Measurements from ENCODE around the gene ZNF687.

ZNF687 gene

DNA sequence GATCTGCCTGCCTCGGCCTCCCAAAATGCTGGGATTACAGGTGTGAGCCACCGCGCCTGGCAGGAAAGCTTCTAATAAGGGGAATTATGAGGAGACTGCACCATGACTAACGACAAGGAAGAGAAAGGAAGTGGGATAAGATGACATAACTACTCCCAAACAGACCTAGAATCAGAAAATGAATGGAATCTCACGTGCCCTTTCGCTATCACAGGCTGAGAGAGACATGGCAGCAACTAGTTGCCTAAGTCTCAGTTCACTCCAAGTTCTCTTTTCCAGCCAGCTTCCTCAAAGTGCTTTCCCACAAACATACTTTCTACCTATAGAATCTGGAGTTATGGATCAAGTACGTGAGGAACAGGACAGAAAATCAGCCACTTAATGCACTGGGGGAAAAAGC is 43.1 kb downstream of the ZNF687 start:
- H3K9ac ChIP-seq (ENCODE audit: low read depth, low read length) = no peak overlapping the region
- no peak overlapping the region for H3K27ac ChIP-seq (ENCODE audit: low read length)
- no peaks in the 10 kb centered on the region for H3K27me3 ChIP-seq (ENCODE audit: insufficient read depth, low read length)
- peaks cover 6% of the 10 kb centered on the region; the same call in 1 of the 2 replicates for H3K4me1 ChIP-seq (ENCODE audit: insufficient read depth, low read length)
- H3K4me3 ChIP-seq (ENCODE audit: low read length) = no peak overlapping the region
- H3K9me3 ChIP-seq (ENCODE audit: insufficient read depth, low read depth, low read length) = no peaks in the 10 kb centered on the region
- H3K36me3 ChIP-seq (ENCODE audit: insufficient read depth, low read depth, low read length) = peaks cover 25% of the 10 kb centered on the region

DNA sequence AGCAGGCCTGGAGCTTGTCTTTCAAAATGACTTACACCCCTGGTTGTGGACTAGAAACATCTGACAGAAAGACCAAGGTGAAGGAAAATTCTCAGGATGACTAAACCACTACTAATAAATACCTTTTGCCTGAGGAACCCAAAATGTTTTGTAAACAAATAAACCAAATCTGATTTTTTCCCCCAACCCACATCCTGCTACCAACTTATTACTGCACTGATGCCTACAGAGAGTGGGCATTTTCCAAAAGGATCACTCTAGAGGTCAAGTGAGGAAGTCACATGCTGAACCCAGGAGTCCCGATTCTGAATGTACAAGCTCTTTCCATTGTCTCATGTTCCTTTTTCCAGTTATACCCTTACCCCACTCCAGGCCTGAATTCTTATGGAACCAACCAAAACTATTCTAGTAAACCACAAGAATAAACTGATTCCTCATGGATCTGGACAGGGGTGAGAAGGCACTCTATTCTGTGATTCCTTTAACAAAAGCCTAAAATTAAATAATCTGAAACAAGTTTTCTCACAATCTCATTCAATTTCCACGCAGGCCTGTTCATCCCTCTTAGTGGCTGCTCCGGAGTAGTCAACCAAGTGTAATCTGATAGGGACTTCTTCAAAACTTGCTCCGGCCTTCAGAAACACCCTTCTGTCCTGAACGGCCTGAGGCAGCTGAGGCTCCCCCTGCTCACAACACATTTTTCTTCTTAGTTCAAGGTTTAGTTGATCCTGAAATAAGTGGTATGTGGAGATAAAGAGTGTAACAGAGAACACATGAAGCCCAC is 43.7 kb downstream of the ZNF687 start:
- Histone ChIP-seq H3K4me3 (ENCODE audit: low read length) (peak overlapping the region; percentile 88), H3K9ac (ENCODE audit: low read depth, low read length) (peak overlapping the region; percentile 86; the same call in 1 of the 2 replicates), H3K27ac (ENCODE audit: low read length) (no peak overlapping the region), H3K27me3 (ENCODE audit: insufficient read depth, low read length) (no peaks in the 10 kb centered on the region), H3K9me3 (ENCODE audit: insufficient read depth, low read depth, low read length) (no peaks in the 10 kb centered on the region), H3K4me1 (ENCODE audit: insufficient read depth, low read length) (peaks cover 6% of the 10 kb centered on the region; the same call in 1 of the 2 replicates), H3K36me3 (ENCODE audit: insufficient read depth, low read depth, low read length) (peaks cover 22% of the 10 kb centered on the region)

DNA sequence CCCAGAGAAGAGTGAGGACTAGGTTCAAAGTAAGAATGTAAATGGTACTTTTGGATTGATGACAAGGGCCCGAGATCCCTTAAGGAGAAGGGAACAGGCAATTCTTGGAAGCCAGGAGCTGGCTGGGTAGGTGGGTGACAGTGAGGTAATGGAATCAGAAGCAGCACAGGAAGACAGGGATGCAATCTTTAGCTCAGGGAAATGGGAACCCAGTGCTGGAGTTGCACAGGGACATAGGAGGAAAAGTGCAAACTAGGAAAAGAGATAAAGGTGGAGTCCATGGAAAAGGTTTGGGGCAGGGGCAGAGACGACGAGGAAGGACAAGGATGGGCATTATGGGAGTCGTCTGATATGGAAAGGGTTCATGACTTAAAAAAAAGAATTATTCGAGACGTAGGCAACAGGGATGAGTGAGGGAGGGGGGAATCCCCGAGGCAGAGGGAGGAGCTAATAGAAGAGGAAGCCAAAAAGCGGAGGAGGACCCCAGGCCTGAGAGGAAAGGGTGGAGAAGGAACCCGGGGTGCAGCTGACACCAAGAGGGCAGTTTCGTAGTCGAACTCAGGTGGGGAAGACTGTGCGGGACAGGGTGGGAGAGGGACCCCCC is 44.6 kb downstream of the ZNF687 start:
- peak overlapping the region; percentile 88 for H3K4me3 ChIP-seq (ENCODE audit: low read length)
- peaks cover 6% of the 10 kb centered on the region; the same call in 1 of the 2 replicates for H3K4me1 ChIP-seq (ENCODE audit: insufficient read depth, low read length)
- H3K27ac ChIP-seq (ENCODE audit: low read length) = no peak overlapping the region
- peaks cover 19% of the 10 kb centered on the region for H3K36me3 ChIP-seq (ENCODE audit: insufficient read depth, low read depth, low read length)
- H3K9me3 ChIP-seq (ENCODE audit: insufficient read depth, low read depth, low read length) = no peaks in the 10 kb centered on the region
- H3K27me3 ChIP-seq (ENCODE audit: insufficient read depth, low read length) = no peaks in the 10 kb centered on the region
- peak overlapping the region; percentile 86 for H3K9ac ChIP-seq (ENCODE audit: low read depth, low read length)

DNA sequence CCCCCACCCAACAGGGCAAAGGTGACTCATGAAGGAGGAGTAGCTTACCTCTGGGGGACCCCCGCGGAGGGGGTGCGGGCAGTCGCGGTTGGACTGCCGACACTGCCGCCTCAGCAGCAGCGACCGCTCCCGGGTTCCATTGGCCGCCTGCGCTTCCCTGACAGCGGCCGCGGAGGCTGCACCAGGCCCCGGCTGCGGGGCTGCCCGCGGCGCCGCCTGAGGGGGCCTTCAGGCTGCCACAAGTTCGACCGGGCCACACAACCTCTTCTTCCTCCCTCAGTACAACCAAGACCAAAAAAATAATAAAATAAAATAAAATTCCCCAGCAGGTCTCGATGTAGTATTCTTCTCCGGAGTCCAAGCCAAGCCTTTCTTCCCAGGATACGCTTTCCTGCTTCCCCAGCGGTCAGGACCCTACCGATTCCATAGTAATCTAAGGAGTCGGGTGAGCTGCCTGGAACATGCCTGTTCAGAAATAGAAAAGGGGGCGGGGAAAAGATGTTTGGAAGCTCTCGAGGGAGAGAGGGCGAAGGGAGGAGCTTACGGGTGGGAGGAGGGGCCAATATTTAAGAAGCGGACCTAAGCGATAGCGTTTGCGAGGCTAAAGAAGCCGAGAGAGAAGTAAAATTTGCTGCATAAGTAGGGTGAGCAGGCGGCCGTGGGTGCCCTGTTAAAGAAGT is 45.3 kb downstream of the ZNF687 start, which contains the start of gene PI4KB:
Gene PI4KB (minus strand): TSS at position 194 of the 680 bp plus-strand sequence. CDS start 10,935 bp downstream, outside the sequence.
- peak within 1 kb of the TSS; percentile 62 for H3K27ac ChIP-seq (ENCODE audit: low read length)
- H3K27me3 ChIP-seq (ENCODE audit: insufficient read depth, low read length) = no peaks in the 10 kb centered on the region
- H3K4me1 ChIP-seq (ENCODE audit: insufficient read depth, low read length) = peaks cover 6% of the 10 kb centered on the region; the same call in 1 of the 2 replicates
- H3K36me3 ChIP-seq (ENCODE audit: insufficient read depth, low read depth, low read length) = peaks cover 14% of the 10 kb centered on the region
- peak within 1 kb of the TSS; percentile 88 for H3K4me3 ChIP-seq (ENCODE audit: low read length)
- H3K9ac ChIP-seq (ENCODE audit: low read depth, low read length) = peak within 1 kb of the TSS; percentile 86
- no peaks in the 10 kb centered on the region for H3K9me3 ChIP-seq (ENCODE audit: insufficient read depth, low read depth, low read length)

DNA sequence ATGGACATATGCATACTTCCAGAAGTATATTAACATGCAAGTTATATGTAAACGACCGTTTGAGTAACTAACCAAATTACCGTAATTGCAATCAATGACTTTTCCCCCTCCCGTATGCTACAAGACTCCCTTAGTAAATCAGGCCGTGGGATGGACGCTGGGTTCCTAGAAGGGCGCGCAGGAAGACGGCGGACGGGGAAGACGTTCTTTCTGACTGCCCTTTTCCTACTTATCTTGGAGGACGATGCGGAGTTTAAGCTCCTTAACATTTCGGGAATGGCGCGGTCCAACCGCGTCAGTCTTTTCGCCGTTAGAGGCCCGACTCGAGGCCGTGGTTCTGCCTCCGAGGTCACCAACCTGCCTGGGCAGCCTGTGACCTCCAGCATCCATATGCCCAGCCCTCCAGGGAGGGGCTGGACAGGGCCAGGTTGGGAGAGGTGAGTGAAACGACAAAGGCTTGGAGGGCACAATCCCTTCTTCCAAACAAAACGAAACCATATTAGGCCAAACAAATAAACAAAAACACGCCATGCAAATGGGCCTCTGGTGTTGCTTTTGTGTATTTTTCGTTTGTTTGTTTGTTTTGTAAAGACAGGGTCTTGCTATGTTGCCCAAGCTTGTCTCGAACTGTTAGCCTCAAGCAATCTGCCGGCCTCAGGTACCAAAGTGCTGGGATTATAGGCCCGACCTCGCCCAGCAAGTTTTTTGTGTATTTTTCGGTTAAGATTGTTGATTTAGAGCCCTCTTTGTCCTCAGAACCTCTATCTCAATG is 46.0 kb downstream of the ZNF687 start:
- H3K9me3 ChIP-seq (ENCODE audit: insufficient read depth, low read depth, low read length) = no peaks in the 10 kb centered on the region
- no peaks in the 10 kb centered on the region for H3K27me3 ChIP-seq (ENCODE audit: insufficient read depth, low read length)
- H3K4me1 ChIP-seq (ENCODE audit: insufficient read depth, low read length) = peaks cover 6% of the 10 kb centered on the region; the same call in 1 of the 2 replicates
- peak overlapping the region; percentile 88 for H3K4me3 ChIP-seq (ENCODE audit: low read length)
- H3K36me3 ChIP-seq (ENCODE audit: insufficient read depth, low read depth, low read length) = peaks cover 14% of the 10 kb centered on the region
- peak overlapping the region; percentile 62 for H3K27ac ChIP-seq (ENCODE audit: low read length)
- peak overlapping the region; percentile 86 for H3K9ac ChIP-seq (ENCODE audit: low read depth, low read length)

DNA sequence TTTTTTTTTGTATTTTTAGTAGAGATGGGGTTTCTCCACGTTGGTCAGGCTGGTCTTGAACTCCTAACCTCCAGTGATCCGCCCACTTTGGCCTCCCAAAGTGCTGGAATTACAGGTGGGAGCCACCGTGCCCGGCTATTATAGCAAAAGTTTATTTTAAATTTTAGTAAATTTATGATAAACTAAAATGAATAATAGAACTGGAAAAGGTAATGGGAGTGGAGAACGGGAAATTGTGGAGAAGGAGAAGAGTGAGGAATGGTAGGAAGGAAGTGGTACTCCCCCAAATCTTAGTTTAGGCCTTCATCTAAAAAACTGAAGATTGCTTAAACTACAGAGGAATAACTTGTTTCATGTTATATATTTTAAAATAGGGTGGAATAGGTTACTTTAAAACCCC is 52.7 kb downstream of the ZNF687 start:
- Histone ChIP-seq H3K27me3 (ENCODE audit: insufficient read depth, low read length) (no peaks in the 10 kb centered on the region), H3K4me3 (ENCODE audit: low read length) (no peak overlapping the region), H3K4me1 (ENCODE audit: insufficient read depth, low read length) (no peaks in the 10 kb centered on the region), H3K27ac (ENCODE audit: low read length) (no peak overlapping the region), H3K36me3 (ENCODE audit: insufficient read depth, low read depth, low read length) (no peaks in the 10 kb centered on the region), H3K9me3 (ENCODE audit: insufficient read depth, low read depth, low read length) (no peaks in the 10 kb centered on the region), H3K9ac (ENCODE audit: low read depth, low read length) (no peak overlapping the region)

DNA sequence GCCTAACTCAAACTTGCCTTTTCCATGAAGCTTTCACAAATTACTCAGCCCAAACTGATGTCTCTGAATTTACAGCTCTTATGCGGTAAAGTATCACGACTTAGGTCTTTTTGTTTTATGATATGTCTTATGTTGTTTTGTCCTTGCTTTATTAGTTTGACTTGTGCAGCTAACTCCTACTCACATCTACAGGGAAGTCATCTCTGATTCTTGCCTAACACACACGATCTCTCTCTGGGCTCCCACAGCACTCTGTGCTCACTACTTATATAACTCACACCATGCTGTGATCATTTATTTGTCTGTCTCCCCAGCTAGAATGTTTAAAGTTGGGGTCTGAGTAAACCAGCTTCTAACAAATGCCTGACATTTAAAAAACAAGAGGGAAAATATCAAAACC is 54.5 kb downstream of the ZNF687 start:
- H3K9ac ChIP-seq (ENCODE audit: low read depth, low read length) = no peak overlapping the region
- H3K27ac ChIP-seq (ENCODE audit: low read length) = no peak overlapping the region

DNA sequence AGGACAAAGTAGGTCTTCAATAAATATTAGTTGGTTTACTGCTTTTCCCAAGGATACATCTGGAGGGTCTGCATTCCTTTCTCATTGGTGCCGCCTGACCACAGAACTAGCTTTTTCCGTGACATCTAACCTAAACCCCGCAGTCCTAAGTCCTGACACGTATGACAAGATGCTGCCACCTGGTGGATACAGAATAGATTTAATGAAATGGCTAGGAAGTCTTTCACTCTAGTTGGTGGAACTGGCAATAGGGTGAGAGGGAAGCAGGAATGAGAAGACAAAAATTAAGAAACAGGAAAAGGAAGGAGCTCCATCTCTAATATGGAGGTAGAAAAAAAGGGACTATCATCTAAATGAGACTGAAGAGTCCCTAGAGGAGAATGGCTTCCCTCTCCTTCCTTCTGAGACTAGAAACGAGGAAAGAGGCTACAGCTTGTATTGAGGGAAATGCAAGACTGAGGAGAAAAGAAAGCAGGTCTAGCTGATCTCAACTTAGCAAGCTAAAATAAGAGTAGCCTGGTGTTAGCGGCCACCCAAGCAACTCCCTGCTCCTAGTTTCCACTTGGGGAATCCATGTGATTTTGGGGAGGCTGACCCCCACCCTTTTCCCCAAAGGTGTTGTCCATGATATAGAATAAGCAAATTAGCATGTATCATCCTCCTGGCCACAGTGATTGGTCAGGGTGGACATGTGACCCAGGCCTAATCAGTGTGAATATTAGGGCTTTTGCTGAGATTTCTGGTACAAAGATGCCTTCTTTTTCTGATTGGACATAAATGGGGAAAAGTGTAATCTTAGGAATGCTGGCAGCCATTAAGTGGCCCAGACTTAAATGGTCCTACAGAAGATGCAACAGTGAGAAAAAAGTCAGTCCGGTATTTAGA is 59.0 kb downstream of the ZNF687 start:
- no peaks in the 10 kb centered on the region for H3K27me3 ChIP-seq (ENCODE audit: insufficient read depth, low read length)
- H3K36me3 ChIP-seq (ENCODE audit: insufficient read depth, low read depth, low read length) = peaks cover 42% of the 10 kb centered on the region
- H3K4me3 ChIP-seq (ENCODE audit: low read length) = no peak overlapping the region
- no peak overlapping the region for H3K27ac ChIP-seq (ENCODE audit: low read length)
- peaks cover 5% of the 10 kb centered on the region for H3K4me1 ChIP-seq (ENCODE audit: insufficient read depth, low read length)
- H3K9ac ChIP-seq (ENCODE audit: low read depth, low read length) = no peak overlapping the region
- H3K9me3 ChIP-seq (ENCODE audit: insufficient read depth, low read depth, low read length) = no peaks in the 10 kb centered on the region

More for the DNA sequence above, 54.5 kb downstream of the ZNF687 start:
- H3K4me1 ChIP-seq (ENCODE audit: insufficient read depth, low read length) = no peaks in the 10 kb centered on the region
- H3K36me3 ChIP-seq (ENCODE audit: insufficient read depth, low read depth, low read length) = no peaks in the 10 kb centered on the region
- H3K9me3 ChIP-seq (ENCODE audit: insufficient read depth, low read depth, low read length) = no peaks in the 10 kb centered on the region
- no peak overlapping the region for H3K4me3 ChIP-seq (ENCODE audit: low read length)
- no peaks in the 10 kb centered on the region for H3K27me3 ChIP-seq (ENCODE audit: insufficient read depth, low read length)

Measured in iPS-20b (cell line).